K562 (cell line): ENCODE data around the gene USP46. TPM values are rescaled to one million over a fixed set of nuclear protein-coding genes. Genes with fewer than 3 reads are reported as not detected.

ENCODE experiments used
- CREM ChIP-seq: IDR thresholded peaks from 2 replicates; pipeline ENCODE4 v1.6.1; 2014; ENCODE audit warnings: antibody characterized with exemption, low read depth
- E2F4 ChIP-seq: sonication (generic); formaldehyde crosslinking; IDR thresholded peaks from 2 replicates; pipeline ENCODE4 v1.8.0; 2022; ENCODE audit warnings: mild to moderate bottlenecking, low read depth, missing genetic modification reagents
- FOSL1 ChIP-seq: fragments of 200-800 bp; sonication (Bioruptor generic); conservative IDR thresholded peaks from 2 replicates; pipeline ENCODE4 v1.6.1; 2016; ENCODE audit warnings: missing genetic modification characterization, missing compliant biosample characterization
- GABPB2 ChIP-seq: fragments of 250-450 bp; sonication (Bioruptor Pico); conservative IDR thresholded peaks from 2 replicates; pipeline ENCODE4 v1.5.1; 2021; ENCODE audit warnings: mild to moderate bottlenecking
- KLF1 ChIP-seq: fragments of 450-650 bp; IDR thresholded peaks from 2 replicates; pipeline ENCODE4 v1.6.1; 2016; ENCODE audit warnings: missing genetic modification characterization, missing compliant biosample characterization
- KLF13 ChIP-seq: fragments of 450-650 bp; IDR thresholded peaks from 2 replicates; pipeline ENCODE4 v1.6.1; 2016; ENCODE audit warnings: missing genetic modification characterization, low read depth, mild to moderate bottlenecking, missing compliant biosample characterization, moderate library complexity, borderline replicate concordance
- MECOM ChIP-seq: fragments of 250-450 bp; sonication (Bioruptor Pico); IDR thresholded peaks from 2 replicates; pipeline ENCODE4 v1.8.0; 2022; ENCODE audit warnings: inconsistent platforms
- MTF1 ChIP-seq: fragments of 250-450 bp; sonication (Bioruptor Pico); IDR thresholded peaks from 2 replicates; pipeline ENCODE4 v1.9.0; 2021; ENCODE audit warnings: moderate library complexity, mild to moderate bottlenecking, inconsistent platforms, borderline replicate concordance
- NEUROD1 ChIP-seq: fragments of 150-350 bp; IDR thresholded peaks from 2 replicates; pipeline ENCODE4 v1.6.1; 2014; ENCODE audit warnings: borderline replicate concordance, low read length, low read depth; ENCODE audit not compliant: partially characterized antibody
- NFATC3 ChIP-seq: fragments of 450-650 bp; IDR thresholded peaks from 2 replicates; pipeline ENCODE4 v1.6.1; 2017; ENCODE audit warnings: mild to moderate bottlenecking
- PHF8 ChIP-seq: fragments of 200-600 bp; sonication (generic); IDR thresholded peaks from 2 replicates; pipeline ENCODE4 v1.6.1; 2012; ENCODE audit warnings: mixed run types, mild to moderate bottlenecking, inconsistent platforms, low read length, moderate library complexity, borderline replicate concordance
- POLR2G ChIP-seq: fragments of 200-400 bp; formaldehyde crosslinking; IDR thresholded peaks from 2 replicates; pipeline ENCODE4 v1.6.1; 2017; ENCODE audit warnings: low read depth, mild to moderate bottlenecking, antibody characterized with exemption, low read length, moderate library complexity
- SAFB2 ChIP-seq: fragments of 200-400 bp; formaldehyde crosslinking; IDR thresholded peaks from 2 replicates; pipeline ENCODE4 v1.6.1; 2018; ENCODE audit warnings: borderline replicate concordance, low read length, low read depth, moderate library complexity; ENCODE audit not compliant: severe bottlenecking
- SMAD4 ChIP-seq: fragments of 250-450 bp; sonication (Bioruptor Pico); conservative IDR thresholded peaks from 2 replicates; pipeline ENCODE4 v1.8.0; 2021; ENCODE audit warnings: inconsistent platforms, mild to moderate bottlenecking, moderate library complexity
- STAT5A ChIP-seq: IDR thresholded peaks from 2 replicates; pipeline ENCODE4 v1.6.1; 2012; ENCODE audit warnings: low read length, inconsistent platforms, borderline replicate concordance
- TAL1 ChIP-seq: fragments of 450-650 bp; IDR thresholded peaks from 2 replicates; pipeline ENCODE4 v1.6.1; 2016; ENCODE audit warnings: mild to moderate bottlenecking
- TBP ChIP-seq: optimal IDR thresholded peaks from 2 replicates; pipeline ENCODE3; 2011; ENCODE audit warnings: low read depth, low read length, improper control_type of control experiment
- TCFL5 ChIP-seq: fragments of 250-450 bp; sonication (Bioruptor Pico); conservative IDR thresholded peaks from 2 replicates; pipeline ENCODE4 v1.6.1; 2021; ENCODE audit warnings: mild to moderate bottlenecking, moderate library complexity, matching md5 sums
- TEAD2 ChIP-seq: fragments of 450-650 bp; IDR thresholded peaks from 2 replicates; pipeline ENCODE4 v1.6.1; 2016; ENCODE audit warnings: missing genetic modification characterization, control low read depth, missing compliant biosample characterization
- TEAD4 ChIP-seq, 2 experiments: sonication (generic) in 1 of 2; formaldehyde crosslinking in 1 of 2; IDR thresholded peaks; 2 replicates each; pipeline versions ENCODE4 v1.6.1 to v1.8.0; 2012 to 2022; ENCODE audit warnings: borderline replicate concordance in 1 of 2, inconsistent platforms in 1 of 2, low read length in 1 of 2, mild to moderate bottlenecking in 1 of 2, missing genetic modification reagents in 1 of 2
- ZNF431 ChIP-seq: sonication (generic); formaldehyde crosslinking; IDR thresholded peaks from 2 replicates; pipeline ENCODE4 v1.8.0; 2022; ENCODE audit warnings: mild to moderate bottlenecking, missing genetic modification reagents
- ZNF668 ChIP-seq: fragments of 250-450 bp; sonication (Bioruptor Pico); IDR thresholded peaks from 2 replicates; pipeline ENCODE4 v1.8.0; 2022; ENCODE audit warnings: mild to moderate bottlenecking, inconsistent platforms
- polyA plus RNA-seq, 8 experiments: library from polyadenylated mRNA; depleted of rRNA in 4 of 8; stranded (reverse) in 5 of 8; unstranded in 3 of 8; fragments of >200 nt; fragmentation: Nextera tagmentation in 2 of 8; fragmentation: Illumina TruSeq in 1 of 8; extraction: Ambion mirVana in 2 of 8; extraction: Trizol in 1 of 8; gene quantifications; 2 replicates each; pipeline versions ENCODE4 v1.2.1 to v1.2.3, GENCODE V29; 2011 to 2014; ENCODE audit warnings: inconsistent platforms in 1 of 8, missing spikeins in 1 of 8
- total RNA-seq, 7 experiments: library from RNA; depleted of rRNA in 6 of 7; stranded (reverse); fragments of >200 nt in 6 of 7; fragmentation: Illumina TruSeq in 2 of 7; extraction: Trizol in 2 of 7; gene quantifications; 2 replicates each; pipeline versions ENCODE4 v1.2.1 to v1.2.3, GENCODE V29; 2011 to 2021; ENCODE audit warnings: low replicate concordance in 1 of 7
- TF ChIP-seq, protein P1 (sequence below), 2 experiments: IDR thresholded peaks in 1 of 2; conservative IDR thresholded peaks in 1 of 2; 2 replicates each; pipeline ENCODE4 v1.6.1; 2016; ENCODE audit warnings: low read depth in 2 of 2, mild to moderate bottlenecking in 1 of 2, missing compliant biosample characterization in 1 of 2, missing genetic modification characterization in 1 of 2, moderate library complexity in 1 of 2
- TF ChIP-seq, protein P2 (sequence below), 2 experiments: fragments of 450-650 bp; IDR thresholded peaks; 2 replicates each; pipeline ENCODE4 v1.6.1; 2016

USP46 gene
- total and polyA plus RNA-seq, 9 of the 15 experiments (the other 6 are each of a cell fraction or from before 2014, with no cell fraction given): 3.0 to 11.7 (median 8.4) TPM

GRCh38 chr4:52659001-52659721 lies at the start of gene USP46 (continued):
- no peak for TF ChIP-seq E2F4 (CRISPR knock-in tag)
- no peak for TF ChIP-seq ZNF431 (CRISPR knock-in tag)
- no peak for TF ChIP-seq MECOM
- TF ChIP-seq SAFB2: no peak
- TF ChIP-seq NEUROD1: peak; percentile 10
- no peak for TF ChIP-seq TCFL5 (CRISPR knock-in tag)
- no peak for TF ChIP-seq ZNF668 (CRISPR knock-in tag)
- no peak for TF ChIP-seq MTF1
- no peak for TF ChIP-seq FOSL1 (tag)
- TF ChIP-seq TAL1: no peak
- TF ChIP-seq PHF8: peak; percentile 91; the same call in 1 of the 2 replicates
- TF ChIP-seq TBP: peak; percentile 21
- no peak for TF ChIP-seq GABPB2 (CRISPR knock-in tag)
- no peak for TF ChIP-seq NFATC3
- no peak for TF ChIP-seq KLF1 (tag)
- no peak for TF ChIP-seq STAT5A
- TF ChIP-seq, protein P1, sequence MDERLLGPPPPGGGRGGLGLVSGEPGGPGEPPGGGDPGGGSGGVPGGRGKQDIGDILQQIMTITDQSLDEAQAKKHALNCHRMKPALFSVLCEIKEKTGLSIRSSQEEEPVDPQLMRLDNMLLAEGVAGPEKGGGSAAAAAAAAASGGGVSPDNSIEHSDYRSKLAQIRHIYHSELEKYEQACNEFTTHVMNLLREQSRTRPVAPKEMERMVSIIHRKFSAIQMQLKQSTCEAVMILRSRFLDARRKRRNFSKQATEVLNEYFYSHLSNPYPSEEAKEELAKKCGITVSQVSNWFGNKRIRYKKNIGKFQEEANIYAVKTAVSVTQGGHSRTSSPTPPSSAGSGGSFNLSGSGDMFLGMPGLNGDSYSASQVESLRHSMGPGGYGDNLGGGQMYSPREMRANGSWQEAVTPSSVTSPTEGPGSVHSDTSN (CRISPR knock-in tag; IDR thresholded peaks at IDR 0.05; ENCODE audit: low read depth): no peak
- TF ChIP-seq, protein P1 (tag; conservative IDR thresholded peaks at IDR 0.05; ENCODE audit: low read depth): no peak
- TF ChIP-seq TEAD4 (IDR thresholded peaks at IDR 0.05; ENCODE audit: low read length): no peak
- no peak for TF ChIP-seq TEAD4 (CRISPR knock-in tag; IDR thresholded peaks at IDR 0.05; ENCODE audit: borderline replicate concordance)
- TF ChIP-seq SMAD4: no peak
- no peak for TF ChIP-seq KLF13 (tag)
- TF ChIP-seq POLR2G: peak; percentile 86
- no peak for TF ChIP-seq CREM
- TF ChIP-seq TEAD2 (tag): no peak
- TF ChIP-seq, protein P2, sequence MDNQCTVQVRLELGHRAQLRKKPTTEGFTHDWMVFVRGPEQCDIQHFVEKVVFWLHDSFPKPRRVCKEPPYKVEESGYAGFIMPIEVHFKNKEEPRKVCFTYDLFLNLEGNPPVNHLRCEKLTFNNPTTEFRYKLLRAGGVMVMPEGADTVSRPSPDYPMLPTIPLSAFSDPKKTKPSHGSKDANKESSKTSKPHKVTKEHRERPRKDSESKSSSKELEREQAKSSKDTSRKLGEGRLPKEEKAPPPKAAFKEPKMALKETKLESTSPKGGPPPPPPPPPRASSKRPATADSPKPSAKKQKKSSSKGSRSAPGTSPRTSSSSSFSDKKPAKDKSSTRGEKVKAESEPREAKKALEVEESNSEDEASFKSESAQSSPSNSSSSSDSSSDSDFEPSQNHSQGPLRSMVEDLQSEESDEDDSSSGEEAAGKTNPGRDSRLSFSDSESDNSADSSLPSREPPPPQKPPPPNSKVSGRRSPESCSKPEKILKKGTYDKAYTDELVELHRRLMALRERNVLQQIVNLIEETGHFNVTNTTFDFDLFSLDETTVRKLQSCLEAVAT (IDR thresholded peaks at IDR 0.05): no peak
